AG09319 (cell line): Measurements from ENCODE around the gene USP22.
A peak's percentile ranks its signal among the peaks of the same experiment; 100 is the strongest.

Source experiments
- DNase-seq: peaks from one replicate; pipeline ENCODE4 v3.0.0-alpha.2; 2010; ENCODE audit warnings: low read depth; ENCODE audit errors: extremely low read depth
- CTCF ChIP-seq: IDR thresholded peaks from 2 replicates; pipeline ENCODE4 v1.5.1; 2011; ENCODE audit warnings: low read depth, mild to moderate bottlenecking, inconsistent platforms, low read length, moderate library complexity

The USP22 gene

DNA sequence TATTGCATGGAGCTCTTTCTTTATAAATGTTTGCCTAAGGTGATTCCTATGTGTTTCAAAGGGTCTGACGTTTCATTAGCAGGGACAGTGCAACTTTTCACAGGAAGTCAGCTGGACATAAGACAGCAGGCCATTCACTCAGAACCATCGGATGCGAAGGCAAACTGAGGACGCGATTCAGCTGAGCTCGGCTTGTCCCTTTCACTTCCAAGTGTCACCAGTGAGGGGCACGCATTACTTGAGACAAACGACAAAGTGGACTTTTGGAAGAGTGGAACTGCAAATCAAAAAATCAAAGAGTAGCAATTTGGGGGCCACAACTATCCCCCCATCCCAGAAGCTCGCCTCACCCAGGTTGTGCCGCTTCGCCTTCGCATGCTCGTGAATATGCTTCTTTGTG lies 14.6 kb downstream of the USP22 start:
- DNase-seq: no peak
- no peak for TF ChIP-seq CTCF

DNA sequence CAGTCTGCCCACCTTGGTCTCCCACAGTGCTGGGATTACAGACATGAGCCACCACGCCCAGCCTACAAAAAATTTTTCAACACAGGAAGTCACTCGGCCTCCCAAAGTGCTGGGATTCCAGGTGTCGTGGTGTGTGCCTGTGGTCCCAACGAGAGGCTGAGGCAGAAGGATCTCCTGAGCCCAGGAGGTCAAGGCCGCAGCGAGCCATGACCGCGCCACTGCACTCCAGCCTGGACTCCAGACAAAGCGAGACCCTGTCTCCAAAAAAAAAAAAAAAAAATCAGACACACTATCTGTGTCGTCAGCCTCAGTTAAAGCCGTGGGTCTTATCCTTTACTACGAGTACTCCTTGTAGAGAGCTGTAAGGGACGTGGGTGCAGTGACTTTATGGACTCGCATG lies 15.8 kb downstream of the USP22 start:
- TF ChIP-seq CTCF: no peak
- no peak for DNase-seq

DNA sequence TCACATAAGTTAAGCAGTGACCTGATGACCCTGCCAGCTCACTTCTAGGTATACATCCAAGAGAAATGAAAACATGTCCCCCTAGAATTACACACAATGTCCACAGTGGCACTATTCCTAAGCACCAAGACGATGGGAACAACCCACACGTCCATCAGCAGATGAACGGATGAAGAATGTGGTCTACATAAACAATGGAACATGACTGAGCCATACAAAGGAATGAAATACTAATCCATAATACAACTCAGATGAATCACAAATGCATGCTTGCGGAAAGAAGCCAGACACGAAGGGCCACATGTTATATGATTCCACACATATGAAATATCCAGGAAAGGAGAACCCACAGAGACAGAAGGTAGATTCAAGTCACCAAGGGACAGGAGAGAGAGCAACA lies 17.4 kb downstream of the USP22 start:
- DNase-seq: no peak
- no peak for TF ChIP-seq CTCF

GRCh38 chr17:21024024-21024423 lies 18.8 kb downstream of the USP22 start:
- DNase-seq: no peak
- TF ChIP-seq CTCF: no peak

DNA sequence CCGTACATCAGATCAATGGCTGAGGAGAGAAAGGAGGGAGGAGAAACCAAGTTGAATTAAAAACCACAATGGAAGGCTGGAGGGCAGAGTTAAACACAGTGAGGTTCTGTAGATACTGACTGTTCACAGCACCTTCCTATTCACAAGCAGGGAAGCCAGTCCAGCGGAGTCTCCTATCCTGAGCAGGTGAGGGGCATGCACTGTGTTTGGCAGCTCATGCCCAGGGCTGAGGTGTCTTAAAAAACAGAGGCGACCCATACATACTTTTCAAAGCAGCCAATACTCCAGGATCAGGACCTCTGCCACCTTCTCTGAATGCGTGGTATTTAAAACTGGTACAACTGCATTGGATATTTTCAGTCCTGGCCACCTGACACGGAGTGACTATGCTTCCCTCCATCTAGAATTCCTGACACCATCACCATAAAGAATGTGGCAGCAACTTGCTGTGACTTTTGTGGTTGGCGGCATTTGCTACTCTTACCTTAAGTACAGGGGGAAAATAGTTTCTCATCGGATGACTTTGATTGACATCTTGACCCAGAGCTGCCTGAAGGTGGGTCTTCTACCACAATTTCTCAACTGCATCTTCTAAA lies 21.5 kb downstream of the USP22 start:
- no peak for DNase-seq
- TF ChIP-seq CTCF: no peak

GRCh38 chr17:21020622-21021021 lies 22.2 kb downstream of the USP22 start:
- no peak for TF ChIP-seq CTCF
- DNase-seq: no peak

DNA sequence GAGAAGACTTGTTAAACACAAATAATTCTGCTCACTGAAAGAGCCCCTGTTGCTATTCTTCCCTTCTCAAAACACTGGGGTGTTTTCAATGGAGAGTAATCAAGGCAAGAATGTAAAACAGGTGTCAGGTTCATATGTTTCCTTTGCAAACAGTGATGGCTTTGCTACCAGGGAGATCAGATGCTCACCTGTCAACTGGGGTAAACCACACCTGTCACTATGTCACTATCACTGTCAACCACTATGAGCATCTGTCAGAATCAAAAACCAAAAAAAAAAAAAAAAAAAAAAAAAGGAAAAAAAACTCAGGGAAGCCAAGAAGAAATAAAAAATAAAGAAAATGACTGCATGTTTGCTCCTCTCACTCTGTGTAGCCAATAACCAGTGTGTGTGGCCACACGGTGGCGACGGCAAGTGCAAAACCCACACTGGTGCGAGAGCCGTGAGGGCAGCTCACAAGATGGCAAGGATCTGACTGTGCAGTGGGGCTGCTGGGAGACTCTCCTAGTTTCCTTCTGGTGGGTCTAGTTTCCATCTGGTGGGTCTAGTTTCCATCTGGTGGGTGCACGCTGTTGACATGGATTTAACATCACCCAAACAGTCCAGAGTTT lies 22.7 kb downstream of the USP22 start:
- DNase-seq: no peak
- peak; percentile 31 for TF ChIP-seq CTCF
